K562 (cell line): ENCODE data around the gene LRRC4B. TPM values are rescaled to one million over a fixed set of nuclear protein-coding genes. Genes with fewer than 3 reads are reported as not detected.
A peak's percentile ranks its signal among the peaks of the same experiment; 100 is the strongest.

ENCODE experiments used
- CEBPB ChIP-seq: fragments of 450-650 bp; IDR thresholded peaks from 2 replicates; pipeline ENCODE4 v1.6.1; 2016; ENCODE audit warnings: missing genetic modification characterization, missing compliant biosample characterization
- CEBPG ChIP-seq, 3 experiments: fragments of 200-800 bp in 1 of 3; sonication (Bioruptor generic) in 1 of 3; sonication (generic) in 1 of 3; formaldehyde crosslinking in 1 of 3; IDR thresholded peaks in 2 of 3; conservative IDR thresholded peaks in 1 of 3; 2 replicates each; pipeline versions ENCODE4 v1.6.1 to v1.8.0; 2016 to 2022; ENCODE audit warnings: missing compliant biosample characterization in 2 of 3, missing genetic modification characterization in 2 of 3, mild to moderate bottlenecking in 1 of 3, missing genetic modification reagents in 1 of 3
- MEF2D ChIP-seq: conservative IDR thresholded peaks from 2 replicates; pipeline ENCODE4 v1.6.1; 2016; ENCODE audit warnings: low read depth, missing genetic modification characterization, missing compliant biosample characterization
- MIER1 ChIP-seq: fragments of 450-650 bp; IDR thresholded peaks from 2 replicates; pipeline ENCODE4 v1.6.1; 2016; ENCODE audit warnings: antibody characterized with exemption, mild to moderate bottlenecking, low read depth
- NCOA2 ChIP-seq, 2 experiments: fragments of 450-650 bp; IDR thresholded peaks; 2 replicates each; pipeline ENCODE4 v1.6.1; 2018; ENCODE audit warnings: mild to moderate bottlenecking in 2 of 2, moderate library complexity in 1 of 2; ENCODE audit not compliant: partially characterized antibody in 2 of 2
- NFRKB ChIP-seq: fragments of 450-650 bp; IDR thresholded peaks from 2 replicates; pipeline ENCODE4 v1.6.1; 2016; ENCODE audit warnings: low read depth
- RBM25 ChIP-seq: fragments of 200-400 bp; formaldehyde crosslinking; IDR thresholded peaks from 2 replicates; pipeline ENCODE4 v1.6.1; 2018; ENCODE audit warnings: low read length, low read depth, moderate library complexity; ENCODE audit not compliant: severe bottlenecking
- SP1 ChIP-seq: sonication (generic); formaldehyde crosslinking; IDR thresholded peaks from 2 replicates; pipeline ENCODE4 v1.8.1; 2022; ENCODE audit warnings: mild to moderate bottlenecking, missing genetic modification reagents
- TRIM28 ChIP-seq: fragments of 450-650 bp; IDR thresholded peaks from 2 replicates; pipeline ENCODE4 v1.6.1; 2017
- ZNF277 ChIP-seq: fragments of 250-450 bp; sonication (Bioruptor Pico); IDR thresholded peaks from 2 replicates; pipeline ENCODE4 v1.8.0; 2022; ENCODE audit warnings: inconsistent platforms, mild to moderate bottlenecking, moderate library complexity, borderline replicate concordance
- ZNF384 ChIP-seq: IDR thresholded peaks from 2 replicates; pipeline ENCODE4 v1.6.1; 2012; ENCODE audit warnings: low read depth, low read length, improper control_type of control experiment
- polyA plus RNA-seq, 8 experiments: library from polyadenylated mRNA; depleted of rRNA in 4 of 8; stranded (reverse) in 5 of 8; unstranded in 3 of 8; fragments of >200 nt; fragmentation: Nextera tagmentation in 2 of 8; fragmentation: Illumina TruSeq in 1 of 8; extraction: Ambion mirVana in 2 of 8; extraction: Trizol in 1 of 8; gene quantifications; 2 replicates each; pipeline versions ENCODE4 v1.2.1 to v1.2.3, GENCODE V29; 2011 to 2014; ENCODE audit warnings: inconsistent platforms in 1 of 8, missing spikeins in 1 of 8
- total RNA-seq, 7 experiments: library from RNA; depleted of rRNA in 6 of 7; stranded (reverse); fragments of >200 nt in 6 of 7; fragmentation: Illumina TruSeq in 2 of 7; extraction: Trizol in 2 of 7; gene quantifications; 2 replicates each; pipeline versions ENCODE4 v1.2.1 to v1.2.3, GENCODE V29; 2011 to 2021; ENCODE audit warnings: low replicate concordance in 1 of 7
- TF ChIP-seq, protein P1 (sequence below), 2 experiments: fragments of 450-650 bp in 1 of 2; sonication (generic) in 1 of 2; formaldehyde crosslinking in 1 of 2; IDR thresholded peaks; 2 replicates each; pipeline versions ENCODE4 v1.7.1 to v1.9.0; 2016 to 2022; ENCODE audit warnings: inconsistent platforms in 1 of 2, mild to moderate bottlenecking in 1 of 2, missing genetic modification reagents in 1 of 2
- TF ChIP-seq, protein P2 (sequence below): sonication (generic); formaldehyde crosslinking; IDR thresholded peaks from 2 replicates; pipeline ENCODE4 v1.8.0; 2022; ENCODE audit warnings: mild to moderate bottlenecking, missing genetic modification reagents, borderline replicate concordance

Gene LRRC4B
- total and polyA plus RNA-seq, 9 of the 15 experiments (the other 6 are each of a cell fraction or from before 2014, with no cell fraction given) = 0.18 to 9.6 (median 2.9) TPM; not detected in 2

GRCh38 chr19:50511069-50511822 lies 57.0 kb downstream of the LRRC4B start, which contains the start of gene JOSD2 (continued):
- TF ChIP-seq, protein P1, sequence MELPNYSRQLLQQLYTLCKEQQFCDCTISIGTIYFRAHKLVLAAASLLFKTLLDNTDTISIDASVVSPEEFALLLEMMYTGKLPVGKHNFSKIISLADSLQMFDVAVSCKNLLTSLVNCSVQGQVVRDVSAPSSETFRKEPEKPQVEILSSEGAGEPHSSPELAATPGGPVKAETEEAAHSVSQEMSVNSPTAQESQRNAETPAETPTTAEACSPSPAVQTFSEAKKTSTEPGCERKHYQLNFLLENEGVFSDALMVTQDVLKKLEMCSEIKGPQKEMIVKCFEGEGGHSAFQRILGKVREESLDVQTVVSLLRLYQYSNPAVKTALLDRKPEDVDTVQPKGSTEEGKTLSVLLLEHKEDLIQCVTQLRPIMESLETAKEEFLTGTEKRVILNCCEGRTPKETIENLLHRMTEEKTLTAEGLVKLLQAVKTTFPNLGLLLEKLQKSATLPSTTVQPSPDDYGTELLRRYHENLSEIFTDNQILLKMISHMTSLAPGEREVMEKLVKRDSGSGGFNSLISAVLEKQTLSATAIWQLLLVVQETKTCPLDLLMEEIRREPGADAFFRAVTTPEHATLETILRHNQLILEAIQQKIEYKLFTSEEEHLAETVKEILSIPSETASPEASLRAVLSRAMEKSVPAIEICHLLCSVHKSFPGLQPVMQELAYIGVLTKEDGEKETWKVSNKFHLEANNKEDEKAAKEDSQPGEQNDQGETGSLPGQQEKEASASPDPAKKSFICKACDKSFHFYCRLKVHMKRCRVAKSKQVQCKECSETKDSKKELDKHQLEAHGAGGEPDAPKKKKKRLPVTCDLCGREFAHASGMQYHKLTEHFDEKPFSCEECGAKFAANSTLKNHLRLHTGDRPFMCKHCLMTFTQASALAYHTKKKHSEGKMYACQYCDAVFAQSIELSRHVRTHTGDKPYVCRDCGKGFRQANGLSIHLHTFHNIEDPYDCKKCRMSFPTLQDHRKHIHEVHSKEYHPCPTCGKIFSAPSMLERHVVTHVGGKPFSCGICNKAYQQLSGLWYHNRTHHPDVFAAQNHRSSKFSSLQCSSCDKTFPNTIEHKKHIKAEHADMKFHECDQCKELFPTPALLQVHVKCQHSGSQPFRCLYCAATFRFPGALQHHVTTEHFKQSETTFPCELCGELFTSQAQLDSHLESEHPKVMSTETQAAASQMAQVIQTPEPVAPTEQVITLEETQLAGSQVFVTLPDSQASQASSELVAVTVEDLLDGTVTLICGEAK (IDR thresholded peaks at IDR 0.05) = peak; percentile 95
- TF ChIP-seq, protein P1 (CRISPR knock-in tag; IDR thresholded peaks at IDR 0.05) = no peak
- TF ChIP-seq ZNF277 (CRISPR knock-in tag) = no peak
- TF ChIP-seq MIER1 = no peak
- peak; percentile 66 for TF ChIP-seq CEBPG (CRISPR knock-in tag; IDR thresholded peaks at IDR 0.05)
- TF ChIP-seq CEBPG (tag; conservative IDR thresholded peaks at IDR 0.05 in 1 of 2, IDR thresholded peaks at IDR 0.05 in 1 of 2) = no peak
- no peak for TF ChIP-seq ZNF384
- TF ChIP-seq, protein P2, sequence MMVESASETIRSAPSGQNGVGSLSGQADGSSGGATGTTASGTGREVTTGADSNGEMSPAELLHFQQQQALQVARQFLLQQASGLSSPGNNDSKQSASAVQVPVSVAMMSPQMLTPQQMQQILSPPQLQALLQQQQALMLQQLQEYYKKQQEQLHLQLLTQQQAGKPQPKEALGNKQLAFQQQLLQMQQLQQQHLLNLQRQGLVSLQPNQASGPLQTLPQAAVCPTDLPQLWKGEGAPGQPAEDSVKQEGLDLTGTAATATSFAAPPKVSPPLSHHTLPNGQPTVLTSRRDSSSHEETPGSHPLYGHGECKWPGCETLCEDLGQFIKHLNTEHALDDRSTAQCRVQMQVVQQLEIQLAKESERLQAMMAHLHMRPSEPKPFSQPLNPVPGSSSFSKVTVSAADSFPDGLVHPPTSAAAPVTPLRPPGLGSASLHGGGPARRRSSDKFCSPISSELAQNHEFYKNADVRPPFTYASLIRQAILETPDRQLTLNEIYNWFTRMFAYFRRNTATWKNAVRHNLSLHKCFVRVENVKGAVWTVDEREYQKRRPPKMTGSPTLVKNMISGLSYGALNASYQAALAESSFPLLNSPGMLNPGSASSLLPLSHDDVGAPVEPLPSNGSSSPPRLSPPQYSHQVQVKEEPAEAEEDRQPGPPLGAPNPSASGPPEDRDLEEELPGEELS = no peak
- TF ChIP-seq NFRKB = no peak
- no peak for TF ChIP-seq MEF2D (tag)
- TF ChIP-seq SP1 (CRISPR knock-in tag) = peak; percentile 96
- 0 out of 2 replicates have a peak, but pooled peaks have one; percentile 30 for TF ChIP-seq CEBPB (tag)
- TF ChIP-seq TRIM28 = no peak
- peak; percentile 84 for TF ChIP-seq RBM25
- TF ChIP-seq NCOA2 (IDR thresholded peaks at IDR 0.05; ENCODE audit: partially characterized antibody in 2 of 2) = no peak
